Right lobe of liver (tissue), 4 donors: ENCODE results near the gene RASGRP3.

Experiments used
- CTCF ChIP-seq, 4 donors: fragments of 200-600 bp in 3 of 4; fragments of 450-650 bp in 1 of 4; IDR thresholded peaks; one replicate each; pipeline versions ENCODE4 v1.5.1 to v1.8.0; 2016 to 2022; ENCODE audit warnings: antibody characterized with exemption in 4 of 4, mild to moderate bottlenecking in 2 of 4
- POLR2A ChIP-seq: fragments of 450-650 bp; IDR thresholded peaks from one replicate; pipeline ENCODE4 v1.6.1; 2017; ENCODE audit warnings: antibody characterized with exemption, mild to moderate bottlenecking
- donor health status: DM: no; HTN: no; CAD: no.
- donor health status: DM: no; HTN: no; CAD: no.
- donor health status: DM: no; HTN: yes; CAD: no.

- TF ChIP-seq POLR2A (no peak), CTCF (IDR thresholded peaks at IDR 0.05) (no peak)
Observed at GRCh38 chr2:33607251-33607721, 130.8 kb downstream of the RASGRP3 start.
